K562 (cell line): ENCODE results near the gene CPT1C. TPM values are rescaled to one million over a fixed set of nuclear protein-coding genes. Genes with fewer than 3 reads are reported as not detected.
A peak's percentile ranks its signal among the peaks of the same experiment; 100 is the strongest.

Experiments
- AFF1 ChIP-seq, 2 experiments: fragments of 450-650 bp; IDR thresholded peaks; 2 replicates each; pipeline ENCODE4 v1.6.1; 2018; ENCODE audit warnings: mild to moderate bottlenecking in 2 of 2, low read depth in 1 of 2; ENCODE audit not compliant: partially characterized antibody in 2 of 2
- ETS1 ChIP-seq: conservative IDR thresholded peaks from 2 replicates; pipeline ENCODE4 v1.6.1; 2011; ENCODE audit warnings: low read depth, mild to moderate bottlenecking, low read length; ENCODE audit not compliant: control insufficient read depth
- MLX ChIP-seq, 2 experiments: fragments of 450-650 bp in 1 of 2; sonication (generic) in 1 of 2; formaldehyde crosslinking; conservative IDR thresholded peaks; 2 replicates each; pipeline versions ENCODE4 v1.4.0 to v1.8.1; 2020 to 2022; ENCODE audit warnings: mild to moderate bottlenecking in 1 of 2, missing genetic modification reagents in 1 of 2
- MTA1 ChIP-seq: fragments of 450-650 bp; IDR thresholded peaks from 2 replicates; pipeline ENCODE4 v1.6.1; 2017; ENCODE audit warnings: borderline replicate concordance
- NR2C2 ChIP-seq, 2 experiments: fragments of 200-800 bp in 1 of 2; sonication (Bioruptor generic) in 1 of 2; sonication (generic) in 1 of 2; formaldehyde crosslinking in 1 of 2; IDR thresholded peaks; 2 replicates each; pipeline versions ENCODE4 v1.6.1 to v1.8.0; 2016 to 2022; ENCODE audit warnings: mild to moderate bottlenecking in 1 of 2, missing compliant biosample characterization in 1 of 2, missing genetic modification characterization in 1 of 2, missing genetic modification reagents in 1 of 2
- SRSF3 ChIP-seq: fragments of 200-400 bp; formaldehyde crosslinking; IDR thresholded peaks from 2 replicates; pipeline ENCODE4 v1.6.1; 2016; ENCODE audit warnings: mild to moderate bottlenecking, low read length, moderate library complexity; ENCODE audit not compliant: insufficient read depth
- STAT5B ChIP-seq: fragments of 250-450 bp; sonication (Bioruptor Pico); IDR thresholded peaks from 2 replicates; pipeline ENCODE4 v1.8.0; 2021; ENCODE audit warnings: mild to moderate bottlenecking, inconsistent platforms
- TFAP4 ChIP-seq: sonication (generic); formaldehyde crosslinking; IDR thresholded peaks from 2 replicates; pipeline ENCODE4 v1.8.0; 2022; ENCODE audit warnings: missing genetic modification reagents, mild to moderate bottlenecking, moderate library complexity, borderline replicate concordance
- polyA plus RNA-seq, 8 experiments: library from polyadenylated mRNA; depleted of rRNA in 4 of 8; stranded (reverse) in 5 of 8; unstranded in 3 of 8; fragments of >200 nt; fragmentation: Nextera tagmentation in 2 of 8; fragmentation: Illumina TruSeq in 1 of 8; extraction: Ambion mirVana in 2 of 8; extraction: Trizol in 1 of 8; gene quantifications; 2 replicates each; pipeline versions ENCODE4 v1.2.1 to v1.2.3, GENCODE V29; 2011 to 2014; ENCODE audit warnings: inconsistent platforms in 1 of 8, missing spikeins in 1 of 8
- total RNA-seq, 7 experiments: library from RNA; depleted of rRNA in 6 of 7; stranded (reverse); fragments of >200 nt in 6 of 7; fragmentation: Illumina TruSeq in 2 of 7; extraction: Trizol in 2 of 7; gene quantifications; 2 replicates each; pipeline versions ENCODE4 v1.2.1 to v1.2.3, GENCODE V29; 2011 to 2021; ENCODE audit warnings: low replicate concordance in 1 of 7
- TF ChIP-seq, protein P1 (sequence below): fragments of 450-650 bp; IDR thresholded peaks from 2 replicates; pipeline ENCODE4 v1.6.1; 2016; ENCODE audit warnings: low read depth

CPT1C gene
- total and polyA plus RNA-seq, 9 of the 15 experiments (the other 6 are each of a cell fraction or from before 2014, with no cell fraction given), result 1.9 to 12.3 (median 3.0) TPM

GRCh38 chr19:49665351-49666119 is 25.4 kb upstream of the CPT1C start, which contains the start of the genes BCL2L12 and IRF3 (continued):
- TF ChIP-seq AFF1 (IDR thresholded peaks at IDR 0.05; ENCODE audit: low read depth in 1 of 2, partially characterized antibody in 2 of 2) (peak in 1 of 2 experiments; percentile 50), ETS1 (no peak), SRSF3 (no peak), TFAP4 (CRISPR knock-in tag) (peak; percentile 89), NR2C2 (CRISPR knock-in tag; IDR thresholded peaks at IDR 0.05) (no peak), NR2C2 (tag; IDR thresholded peaks at IDR 0.05) (peak; percentile 74; the same call in 1 of the 2 replicates), MTA1 (0 out of 2 replicates have a peak, but pooled peaks have one; percentile 10), MLX (CRISPR knock-in tag; conservative IDR thresholded peaks at IDR 0.05) (no peak), STAT5B (no peak)
- TF ChIP-seq, protein P1, sequence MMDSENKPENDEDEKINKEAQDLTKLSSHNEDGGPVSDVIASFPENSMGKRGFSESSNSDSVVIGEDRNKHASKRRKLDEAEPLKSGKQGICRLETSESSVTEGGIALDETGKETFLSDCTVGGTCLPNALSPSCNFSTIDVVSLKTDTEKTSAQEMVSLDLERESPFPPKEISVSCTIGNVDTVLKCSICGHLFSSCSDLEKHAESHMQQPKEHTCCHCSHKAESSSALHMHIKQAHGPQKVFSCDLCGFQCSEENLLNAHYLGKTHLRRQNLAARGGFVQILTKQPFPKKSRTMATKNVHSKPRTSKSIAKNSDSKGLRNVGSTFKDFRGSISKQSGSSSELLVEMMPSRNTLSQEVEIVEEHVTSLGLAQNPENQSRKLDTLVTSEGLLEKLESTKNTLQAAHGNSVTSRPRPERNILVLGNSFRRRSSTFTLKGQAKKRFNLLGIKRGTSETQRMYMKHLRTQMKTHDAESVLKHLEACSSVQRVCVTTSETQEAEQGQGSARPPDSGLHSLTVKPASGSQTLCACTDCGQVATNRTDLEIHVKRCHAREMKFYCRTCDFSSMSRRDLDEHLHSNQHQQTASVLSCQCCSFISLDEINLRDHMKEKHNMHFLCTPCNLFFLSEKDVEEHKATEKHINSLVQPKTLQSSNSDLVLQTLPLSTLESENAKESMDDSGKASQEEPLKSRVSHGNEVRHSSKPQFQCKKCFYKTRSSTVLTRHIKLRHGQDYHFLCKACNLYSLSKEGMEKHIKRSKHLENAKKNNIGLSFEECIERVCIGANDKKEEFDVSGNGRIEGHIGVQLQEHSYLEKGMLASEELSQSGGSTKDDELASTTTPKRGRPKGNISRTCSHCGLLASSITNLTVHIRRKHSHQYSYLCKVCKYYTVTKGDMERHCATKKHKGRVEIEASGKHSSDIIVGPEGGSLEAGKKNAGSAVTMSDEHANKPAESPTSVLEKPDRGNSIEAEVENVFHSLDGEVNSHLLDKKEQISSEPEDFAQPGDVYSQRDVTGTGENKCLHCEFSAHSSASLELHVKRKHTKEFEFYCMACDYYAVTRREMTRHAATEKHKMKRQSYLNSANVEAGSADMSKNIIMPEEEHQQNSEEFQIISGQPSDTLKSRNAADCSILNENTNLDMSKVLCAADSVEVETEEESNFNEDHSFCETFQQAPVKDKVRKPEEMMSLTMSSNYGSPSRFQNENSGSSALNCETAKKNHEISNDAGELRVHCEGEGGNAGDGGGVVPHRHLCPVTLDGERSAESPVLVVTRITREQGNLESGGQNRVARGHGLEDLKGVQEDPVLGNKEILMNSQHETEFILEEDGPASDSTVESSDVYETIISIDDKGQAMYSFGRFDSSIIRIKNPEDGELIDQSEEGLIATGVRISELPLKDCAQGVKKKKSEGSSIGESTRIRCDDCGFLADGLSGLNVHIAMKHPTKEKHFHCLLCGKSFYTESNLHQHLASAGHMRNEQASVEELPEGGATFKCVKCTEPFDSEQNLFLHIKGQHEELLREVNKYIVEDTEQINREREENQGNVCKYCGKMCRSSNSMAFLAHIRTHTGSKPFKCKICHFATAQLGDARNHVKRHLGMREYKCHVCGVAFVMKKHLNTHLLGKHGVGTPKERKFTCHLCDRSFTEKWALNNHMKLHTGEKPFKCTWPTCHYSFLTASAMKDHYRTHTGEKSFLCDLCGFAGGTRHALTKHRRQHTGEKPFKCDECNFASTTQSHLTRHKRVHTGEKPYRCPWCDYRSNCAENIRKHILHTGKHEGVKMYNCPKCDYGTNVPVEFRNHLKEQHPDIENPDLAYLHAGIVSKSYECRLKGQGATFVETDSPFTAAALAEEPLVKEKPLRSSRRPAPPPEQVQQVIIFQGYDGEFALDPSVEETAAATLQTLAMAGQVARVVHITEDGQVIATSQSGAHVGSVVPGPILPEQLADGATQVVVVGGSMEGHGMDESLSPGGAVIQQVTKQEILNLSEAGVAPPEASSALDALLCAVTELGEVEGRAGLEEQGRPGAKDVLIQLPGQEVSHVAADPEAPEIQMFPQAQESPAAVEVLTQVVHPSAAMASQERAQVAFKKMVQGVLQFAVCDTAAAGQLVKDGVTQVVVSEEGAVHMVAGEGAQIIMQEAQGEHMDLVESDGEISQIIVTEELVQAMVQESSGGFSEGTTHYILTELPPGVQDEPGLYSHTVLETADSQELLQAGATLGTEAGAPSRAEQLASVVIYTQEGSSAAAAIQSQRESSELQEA, result 0 out of 2 replicates have a peak, but pooled peaks have one; percentile 1
